GM12891 (cell line): ENCODE results near the gene URI1.

Experiments used
- DNase-seq: peaks from one replicate; pipeline ENCODE4 v3.0.0; 2011; ENCODE audit warnings: low spot score; ENCODE audit not compliant: insufficient read length
- FAIRE-seq: peaks from 2 replicates; lab custom pipeline; 2011; peaks lifted over from hg19 to GRCh38; lab: Jason Lieb, UNC
- PAX5 ChIP-seq: IDR thresholded peaks from 2 replicates; pipeline ENCODE4 v1.6.1; 2011; ENCODE audit warnings: low read length, moderate library complexity, mild to moderate bottlenecking; ENCODE audit not compliant: insufficient read depth, severe bottlenecking
- POLR2A ChIP-seq: IDR thresholded peaks from 2 replicates; pipeline ENCODE4 v1.6.1; 2011; ENCODE audit warnings: low read depth, low read length, control low read depth
- POLR2AphosphoS5 ChIP-seq: IDR thresholded peaks from 2 replicates; pipeline ENCODE4 v1.6.1; 2011; ENCODE audit warnings: low read depth, low read length, control low read depth
- POU2F2 ChIP-seq: IDR thresholded peaks from 2 replicates; pipeline ENCODE4 v1.6.1; 2011; ENCODE audit warnings: low read depth, mild to moderate bottlenecking, control low read depth, low read length, moderate library complexity
- SPI1 ChIP-seq: IDR thresholded peaks from 2 replicates; pipeline ENCODE4 v1.6.1; 2011; ENCODE audit warnings: low read depth, low read length, control low read depth
- TAF1 ChIP-seq: IDR thresholded peaks from 2 replicates; pipeline ENCODE4 v1.6.1; 2011; ENCODE audit warnings: low read depth, low read length, control low read depth

Gene URI1

GRCh38 chr19:30014770-30015169 is 72.7 kb downstream of the URI1 start:
- FAIRE-seq (no peak), DNase-seq (no peak)
- TF ChIP-seq SPI1 (no peak), TAF1 (no peak), PAX5 (no peak), POLR2A (no peak), POLR2AphosphoS5 (no peak)

- TF ChIP-seq TAF1 (no peak), SPI1 (peak; percentile 82), PAX5 (no peak), POLR2A (no peak), POU2F2 (no peak)
- DNase-seq = no peak
- FAIRE-seq = peak; percentile 76
These were observed 75.1 kb downstream of the URI1 start for GRCh38 chr19:30017172-30017571.

GRCh38 chr19:30020189-30020588 is 78.2 kb downstream of the URI1 start:
- DNase-seq = no peak
- TF ChIP-seq POLR2AphosphoS5 (no peak), POU2F2 (no peak), TAF1 (no peak)
- no peak for FAIRE-seq

- DNase-seq = no peak
- FAIRE-seq = peak; percentile 38
- TF ChIP-seq SPI1 (no peak), PAX5 (no peak), TAF1 (no peak), POU2F2 (no peak), POLR2AphosphoS5 (no peak), POLR2A (no peak)
These were observed 80.6 kb downstream of the URI1 start for GRCh38 chr19:30022659-30023058.

GRCh38 chr19:30023330-30023729 is 81.3 kb downstream of the URI1 start:
- FAIRE-seq = no peak
- DNase-seq = no peak

GRCh38 chr19:30024091-30024490 is 82.1 kb downstream of the URI1 start:
- FAIRE-seq = no peak
- no peak for TF ChIP-seq POU2F2
- no peak for TF ChIP-seq POLR2AphosphoS5
- no peak for TF ChIP-seq POLR2A
- no peak for TF ChIP-seq SPI1
- no peak for TF ChIP-seq TAF1
- no peak for TF ChIP-seq PAX5
- no peak for DNase-seq

More at GRCh38 chr19:30023330-30023729, 81.3 kb downstream of the URI1 start:
- TF ChIP-seq POU2F2 (no peak), POLR2A (no peak), SPI1 (0 out of 2 replicates have a peak, but pooled peaks have one; percentile 6), TAF1 (no peak), PAX5 (no peak)

GRCh38 chr19:30026933-30027332 is 84.9 kb downstream of the URI1 start:
- FAIRE-seq (no peak), DNase-seq (no peak)
- TF ChIP-seq TAF1 = no peak
- no peak for TF ChIP-seq POLR2AphosphoS5
- no peak for TF ChIP-seq POU2F2
- TF ChIP-seq POLR2A = no peak
- no peak for TF ChIP-seq SPI1
- TF ChIP-seq PAX5 = no peak

GRCh38 chr19:30028118-30028991 is 86.3 kb downstream of the URI1 start:
- FAIRE-seq (no peak), DNase-seq (no peak)
- no peak for TF ChIP-seq SPI1

- DNase-seq (no peak), FAIRE-seq (no peak)
- no peak for TF ChIP-seq TAF1
- TF ChIP-seq POU2F2 = no peak
- no peak for TF ChIP-seq POLR2A
- TF ChIP-seq POLR2AphosphoS5 = no peak
- TF ChIP-seq SPI1 = no peak
- TF ChIP-seq PAX5 = no peak
These were observed 86.9 kb downstream of the URI1 start for GRCh38 chr19:30028992-30029343.

GRCh38 chr19:30029721-30030510 is 87.9 kb downstream of the URI1 start:
- TF ChIP-seq PAX5 (no peak), POLR2A (no peak), SPI1 (peak; percentile 59; the same call in 1 of the 2 replicates)
- no peak for DNase-seq
- FAIRE-seq = peak; percentile 75
